ENCODE measurements around the gene VSTM2L.

GRCh38 chr20:37907330-37907676 is 4.4 kb downstream of the VSTM2L start:
- TF ChIP-seq CTCF (IDR thresholded peaks at IDR 0.05) (no peak), MYC (IDR thresholded peaks at IDR 0.05; ENCODE audit: borderline replicate concordance, low read length) (no peak)
